Stomach (tissue), 9 donors: Measurements from ENCODE around the gene STK31. TPM values are rescaled to one million over a fixed set of nuclear protein-coding genes. Genes with fewer than 3 reads are reported as not detected.
A peak's percentile ranks its signal among the peaks of the same experiment; 100 is the strongest.
"Not testable (repeated sequence)": the region's sequence is repeated elsewhere in the genome, so short reads cannot be mapped to it uniquely, and the experiment has no call there.

Experiments
- DNase-seq, 2 donors: peaks; one replicate each; pipeline versions ENCODE4 v3.0.0 to v3.0.0-alpha.2; 2013 to 2019
- H3K27ac ChIP-seq, 5 donors: fragments of 200-600 bp in 4 of 5; sonication (generic) in 4 of 5; one replicate each; pipeline ENCODE4 v1.5.1; 2013 to 2019; ENCODE audit warnings: mild to moderate bottlenecking in 1 of 5, moderate library complexity in 1 of 5
- H3K27me3 ChIP-seq, 3 donors: fragments of 200-600 bp; sonication (generic); one replicate each; pipeline ENCODE4 v1.5.1; 2017 to 2019; ENCODE audit warnings: mixed run types in 1 of 3
- H3K36me3 ChIP-seq, 4 donors: fragments of 200-600 bp; sonication (generic); 1 replicate in 3 of 4; 2 replicates in 1 of 4; pipeline ENCODE4 v1.5.1; 2016 to 2019
- H3K4me1 ChIP-seq, 4 donors: fragments of 200-600 bp; sonication (generic); one replicate each; pipeline ENCODE4 v1.5.1; 2016 to 2019
- H3K4me3 ChIP-seq, 4 donors: fragments of 200-600 bp; sonication (generic) in 3 of 4; one replicate each; pipeline ENCODE4 v1.5.1; 2016 to 2019; ENCODE audit warnings: mild to moderate bottlenecking in 1 of 4
- H3K9me3 ChIP-seq, 4 donors: fragments of 200-600 bp; sonication (generic); one replicate each; pipeline ENCODE4 v1.5.1; 2016 to 2019
- EP300 ChIP-seq: sonication (generic); formaldehyde crosslinking; IDR thresholded peaks from one replicate; pipeline ENCODE4 v1.6.1; 2017; ENCODE audit warnings: antibody characterized with exemption
- POLR2A ChIP-seq, 4 donors: fragments of 450-650 bp; IDR thresholded peaks; one replicate each; pipeline ENCODE4 v1.6.1; 2016; ENCODE audit warnings: antibody characterized with exemption in 4 of 4, control low read depth in 2 of 4, mild to moderate bottlenecking in 1 of 4, moderate library complexity in 1 of 4
- POLR2AphosphoS5 ChIP-seq, 3 donors: sonication (generic); formaldehyde crosslinking; IDR thresholded peaks; one replicate each; pipeline ENCODE4 v1.6.1; 2016; ENCODE audit warnings: antibody characterized with exemption in 3 of 3
- WGBS, 5 donors: extraction: QIAGEN DNeasy Blood & Tissue Kit in 3 of 5; methylation state at CpG; one replicate each; pipeline versions ENCODE4 v1.1.5 to v1.1.7; 2013 to 2018; 5-methylcytosine and 5-hydroxymethylcytosine counted together
- intact Hi-C: fragments of 100-400 bp; cut with DNase I; formaldehyde crosslinking; loops from one replicate; pipeline ENCODE4 v1.15.1; 2023; ENCODE audit warnings: low total_unique reads
- polyA plus RNA-seq, 3 donors: library from polyadenylated mRNA; stranded (reverse); fragments of 200-250 nt; gene quantifications; one replicate each; pipeline ENCODE4 v1.2.3, GENCODE V29; 2013
- total RNA-seq, 5 donors: library from RNA; depleted of rRNA; stranded (reverse); fragments of >200 nt; gene quantifications; one replicate each; pipeline versions ENCODE4 v1.1.0 to v1.2.3, GENCODE V29; 2014 to 2016
- TF ChIP-seq, protein P1 (sequence below), 7 experiments: fragments of 450-650 bp in 4 of 7; fragments of 200-600 bp in 3 of 7; sonication (generic) in 3 of 7; IDR thresholded peaks; one replicate each; pipeline ENCODE4 v1.5.1; 2016 to 2019; ENCODE audit warnings: antibody characterized with exemption in 7 of 7, control low read depth in 2 of 7, mild to moderate bottlenecking in 1 of 7
- donor health status: healthy with polysubstance abuse.
- donor health status: Bipolar disorder and iron deficiency.
- donor health status: healthy.

Gene STK31
- total and polyA plus RNA-seq, 8 donors, result 0.65 to 9.0 (median 1.8) TPM; not detected in 2

DNA sequence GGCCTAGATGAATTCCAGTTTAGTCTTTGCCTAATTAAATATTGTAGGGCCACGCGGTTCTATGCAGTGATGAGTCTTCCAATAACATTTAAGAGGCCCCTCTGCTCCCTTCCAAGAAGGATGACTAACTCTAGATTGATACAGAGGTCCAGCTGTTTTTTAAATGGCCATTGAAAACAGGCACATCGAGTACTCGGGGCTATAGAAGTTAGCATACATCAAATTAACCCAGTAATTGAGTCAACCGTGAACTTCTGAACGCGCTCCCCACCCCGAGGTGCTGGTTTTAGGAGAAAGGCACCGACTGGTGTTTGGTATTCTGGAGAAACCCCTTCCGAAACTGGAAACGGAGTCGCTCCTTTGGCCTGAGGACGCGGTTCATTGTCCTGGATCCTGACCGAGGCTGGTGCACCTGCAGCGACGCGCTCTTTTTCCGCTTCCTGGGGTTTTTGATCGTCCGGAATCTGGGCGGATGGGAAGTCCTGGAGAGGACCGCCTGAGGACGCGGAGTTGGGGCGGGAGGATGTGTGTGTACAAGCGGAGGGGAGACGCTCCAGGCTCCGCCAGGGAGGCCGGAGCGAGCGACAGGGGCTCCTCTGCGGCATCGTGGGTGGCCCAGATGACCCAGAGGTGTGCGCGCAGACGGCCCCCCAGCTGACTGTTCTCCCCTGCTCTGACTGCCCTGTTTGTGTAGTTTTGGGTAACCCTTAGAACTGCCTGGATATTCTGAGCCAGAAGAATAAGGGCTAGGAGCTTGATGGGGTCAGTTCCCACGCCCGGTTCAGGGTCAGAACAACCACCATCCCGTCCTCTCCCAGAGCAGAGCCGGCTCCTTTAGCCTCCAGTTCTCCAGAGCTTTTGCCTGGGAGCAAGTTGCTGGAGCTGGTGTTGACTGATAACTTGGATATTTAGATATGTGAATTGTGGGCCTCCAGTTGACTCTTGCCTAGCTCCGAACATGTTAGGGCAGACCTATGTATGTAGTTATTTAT is 29.3 kb upstream of the STK31 start:
- peaks cover 9 to 52% (median 35%) of the 10 kb centered on the region in 4 donors for H3K4me1 ChIP-seq
- no peaks in the 10 kb centered on the region for H3K36me3 ChIP-seq
- no peak for TF ChIP-seq EP300
- TF ChIP-seq, protein P1, sequence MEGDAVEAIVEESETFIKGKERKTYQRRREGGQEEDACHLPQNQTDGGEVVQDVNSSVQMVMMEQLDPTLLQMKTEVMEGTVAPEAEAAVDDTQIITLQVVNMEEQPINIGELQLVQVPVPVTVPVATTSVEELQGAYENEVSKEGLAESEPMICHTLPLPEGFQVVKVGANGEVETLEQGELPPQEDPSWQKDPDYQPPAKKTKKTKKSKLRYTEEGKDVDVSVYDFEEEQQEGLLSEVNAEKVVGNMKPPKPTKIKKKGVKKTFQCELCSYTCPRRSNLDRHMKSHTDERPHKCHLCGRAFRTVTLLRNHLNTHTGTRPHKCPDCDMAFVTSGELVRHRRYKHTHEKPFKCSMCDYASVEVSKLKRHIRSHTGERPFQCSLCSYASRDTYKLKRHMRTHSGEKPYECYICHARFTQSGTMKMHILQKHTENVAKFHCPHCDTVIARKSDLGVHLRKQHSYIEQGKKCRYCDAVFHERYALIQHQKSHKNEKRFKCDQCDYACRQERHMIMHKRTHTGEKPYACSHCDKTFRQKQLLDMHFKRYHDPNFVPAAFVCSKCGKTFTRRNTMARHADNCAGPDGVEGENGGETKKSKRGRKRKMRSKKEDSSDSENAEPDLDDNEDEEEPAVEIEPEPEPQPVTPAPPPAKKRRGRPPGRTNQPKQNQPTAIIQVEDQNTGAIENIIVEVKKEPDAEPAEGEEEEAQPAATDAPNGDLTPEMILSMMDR (IDR thresholded peaks at IDR 0.05), result no peak
- peak in 2 of 4 donors; percentile 29 to 53 for TF ChIP-seq POLR2A (IDR thresholded peaks at IDR 0.05)
- TF ChIP-seq POLR2AphosphoS5 (IDR thresholded peaks at IDR 0.05), result peak in 2 of 3 donors; percentile 88 to 93
- peak overlapping the region; percentile 90 to 99 (median 96) for H3K27ac ChIP-seq
- peak; percentile 82 to 91 for DNase-seq
- H3K9me3 ChIP-seq, result no peaks in the 10 kb centered on the region
- H3K27me3 ChIP-seq, result no peaks in the 10 kb centered on the region
- intact Hi-C loops, result no loop called here
- H3K4me3 ChIP-seq, result peak overlapping the region; percentile 57 to 92 (median 74)
- 4 to 9% (median 5%) methylated on average over 27 to 42 of the region's 42 CpGs for WGBS, 5 donors

DNA sequence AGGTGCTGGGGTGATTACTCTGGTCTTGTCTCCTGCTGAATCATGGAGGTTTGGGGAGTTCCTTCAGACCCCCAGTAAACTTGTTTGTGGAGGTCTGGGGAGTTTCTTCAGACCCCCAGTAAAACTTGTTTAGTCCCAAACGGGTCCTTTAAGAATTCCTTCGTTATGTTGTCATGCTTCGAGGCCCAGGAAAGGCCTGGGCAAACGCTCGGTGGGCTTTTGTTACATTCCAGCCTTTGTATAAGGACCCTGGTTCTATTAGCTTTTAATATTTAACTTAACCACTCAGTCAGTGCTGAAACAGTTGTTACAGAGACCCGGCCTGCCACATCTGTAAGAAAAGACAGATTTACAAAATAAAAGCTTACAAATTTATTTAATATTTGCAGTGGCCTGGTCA is 26.0 kb upstream of the STK31 start:
- H3K27me3 ChIP-seq, DNase-seq, intact Hi-C loops, H3K4me3 ChIP-seq, H3K9me3 ChIP-seq: not testable (repeated sequence)
- 27 to 59% (median 43%) methylated on average over 6 of the region's 6 CpGs for WGBS, 5 donors
- Histone ChIP-seq H3K4me1 (peaks cover 16 to 73% (median 47%) of the 10 kb centered on the region in 4 donors), H3K36me3 (peaks cover 0 to 12% (median 4%) of the 10 kb centered on the region in 4 donors), H3K27ac (peak overlapping the region; percentile 8 to 82 (median 71))

DNA sequence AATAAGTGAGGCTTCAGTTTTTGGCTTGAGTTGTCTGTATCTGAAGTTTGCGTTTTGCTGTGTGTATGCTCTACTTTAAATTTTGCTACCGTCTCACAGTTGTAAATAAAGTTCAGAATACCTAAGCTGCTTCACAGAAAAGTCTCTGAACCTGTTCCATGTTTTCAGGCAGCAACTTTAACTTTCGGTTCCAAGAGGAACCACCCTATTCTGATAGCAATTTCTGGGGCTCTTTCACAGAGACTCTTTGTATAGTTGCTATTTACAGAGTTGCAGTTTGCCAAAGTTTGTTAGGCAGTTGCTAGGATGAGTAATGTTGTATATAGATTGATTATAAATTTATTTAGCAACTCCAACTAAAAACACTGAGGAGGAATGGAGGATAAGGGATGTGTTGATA is 24.3 kb upstream of the STK31 start:
- Histone ChIP-seq H3K36me3 (peaks cover 2 to 28% (median 21%) of the 10 kb centered on the region in 4 donors), H3K27me3 (no peaks in the 10 kb centered on the region), H3K4me1 (peaks cover 16 to 66% (median 43%) of the 10 kb centered on the region in 4 donors), H3K4me3 (no peak overlapping the region), H3K9me3 (no peaks in the 10 kb centered on the region), H3K27ac (peak overlapping the region; percentile 68 to 82 (median 76))
- WGBS, 5 donors, result 22 to 43% (median 26%) methylated on average over 3 of the region's 3 CpGs
- DNase-seq, result peak in 1 of 2 donors; percentile 85
- intact Hi-C loops, result no loop called here
- TF ChIP-seq EP300 (no peak), POLR2AphosphoS5 (IDR thresholded peaks at IDR 0.05) (peak in 1 of 3 donors; percentile 56)

DNA sequence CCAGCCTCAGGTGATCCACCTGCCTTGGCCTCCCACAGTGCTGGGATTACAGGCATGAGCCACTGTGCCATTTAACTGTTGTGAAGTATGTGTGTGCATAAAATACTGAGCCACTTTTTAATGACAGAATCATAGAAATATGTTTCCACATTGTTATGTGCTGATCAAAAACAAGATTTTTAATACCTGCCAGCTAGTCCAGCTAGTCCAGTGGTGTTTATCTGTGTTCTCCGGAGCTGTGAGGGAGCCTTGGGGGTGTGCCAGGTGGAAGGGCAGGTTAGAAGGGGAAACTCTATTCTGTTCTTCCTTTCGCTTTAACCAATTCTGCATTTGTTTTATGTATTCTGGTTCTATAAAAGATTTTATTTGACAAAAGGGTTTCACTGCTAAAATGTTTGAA is 23.0 kb upstream of the STK31 start:
- intact Hi-C loops, result no loop called here
- TF ChIP-seq POLR2A (IDR thresholded peaks at IDR 0.05), result no peak
- peak overlapping the region; percentile 44 to 82 (median 71) for H3K27ac ChIP-seq
- no peak overlapping the region for H3K4me3 ChIP-seq
- peak; percentile 74 to 79 for DNase-seq
- H3K27me3 ChIP-seq, result no peaks in the 10 kb centered on the region
- no peaks in the 10 kb centered on the region for H3K9me3 ChIP-seq
- H3K4me1 ChIP-seq, result peaks cover 7 to 53% (median 35%) of the 10 kb centered on the region in 4 donors
- H3K36me3 ChIP-seq, result peaks cover 2 to 40% (median 33%) of the 10 kb centered on the region in 4 donors
- 31 to 54% (median 39%) methylated on average over 2 of the region's 2 CpGs for WGBS, 5 donors

DNA sequence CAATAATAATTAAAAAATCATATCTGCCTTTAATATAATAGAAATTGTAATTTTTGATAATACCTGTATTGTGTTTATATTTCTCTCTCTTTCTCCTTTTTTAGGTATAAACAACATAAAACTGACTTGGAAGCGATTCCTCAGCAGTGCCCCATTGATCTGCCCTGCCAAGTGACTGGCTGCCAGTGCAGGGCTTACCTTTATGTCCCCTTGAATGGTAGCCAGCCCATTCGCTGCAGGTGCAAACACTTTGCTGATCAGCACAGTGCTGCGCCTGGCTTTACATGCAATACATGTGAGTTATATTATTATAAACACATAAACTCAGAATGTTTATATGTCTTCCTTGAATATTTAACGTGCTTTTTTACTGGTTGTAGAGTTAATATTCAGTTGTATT is 20.9 kb upstream of the STK31 start:
- Histone ChIP-seq H3K36me3 (peaks cover 2 to 60% (median 53%) of the 10 kb centered on the region in 4 donors), H3K4me3 (no peak overlapping the region), H3K9me3 (peaks cover 0 to 4% (median 0%) of the 10 kb centered on the region in 4 donors), H3K27ac (no peak overlapping the region), H3K4me1 (peaks cover 7 to 36% (median 21%) of the 10 kb centered on the region in 4 donors), H3K27me3 (no peaks in the 10 kb centered on the region)
- intact Hi-C loops, result no loop called here
- DNase-seq, result peak in 1 of 2 donors; percentile 45
- 53 to 84% (median 61%) methylated on average over 4 of the region's 4 CpGs for WGBS, 5 donors
- no peak for TF ChIP-seq POLR2AphosphoS5 (IDR thresholded peaks at IDR 0.05)

DNA sequence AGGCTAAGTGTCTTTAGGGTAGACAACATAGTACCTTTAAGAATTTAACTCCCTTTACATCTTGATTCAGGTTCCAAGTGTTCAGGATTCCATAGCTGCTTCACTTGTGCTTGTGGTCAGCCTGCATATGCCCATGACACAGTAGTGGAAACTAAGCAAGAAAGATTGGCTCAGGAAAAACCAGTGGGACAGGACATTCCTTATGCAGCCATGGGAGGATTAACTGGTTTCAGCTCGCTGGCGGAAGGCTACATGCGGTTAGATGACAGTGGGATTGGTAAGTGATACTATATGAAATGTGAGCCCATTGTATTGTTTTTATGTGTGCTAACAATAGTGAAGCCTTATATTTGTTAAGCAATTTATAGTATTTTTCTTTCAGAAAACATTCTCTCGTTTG is 18.7 kb upstream of the STK31 start:
- no peak for DNase-seq
- no peak for TF ChIP-seq POLR2A (IDR thresholded peaks at IDR 0.05)
- no peak for TF ChIP-seq EP300
- no peak for TF ChIP-seq POLR2AphosphoS5 (IDR thresholded peaks at IDR 0.05)
- TF ChIP-seq, protein P1 (IDR thresholded peaks at IDR 0.05), result no peak
- no peak overlapping the region for H3K27ac ChIP-seq
- H3K36me3 ChIP-seq, result peaks cover 6 to 79% (median 72%) of the 10 kb centered on the region in 4 donors
- 81 to 89% (median 84%) methylated on average over 4 of the region's 4 CpGs for WGBS, 5 donors
- H3K27me3 ChIP-seq, result no peaks in the 10 kb centered on the region
- H3K4me3 ChIP-seq, result no peak overlapping the region
- H3K9me3 ChIP-seq, result peaks cover 0 to 4% (median 0%) of the 10 kb centered on the region in 4 donors
- H3K4me1 ChIP-seq, result peaks cover 5 to 16% (median 8%) of the 10 kb centered on the region in 4 donors
- intact Hi-C loops, result no loop called here
